ENCODE measurements around the gene OR7C2. TPM values are rescaled to one million over a fixed set of nuclear protein-coding genes. Genes with fewer than 3 reads are reported as not detected.

The OR7C2 gene
- total and polyA plus RNA-seq, 2 experiments from 2014 or later: not detected

DNA sequence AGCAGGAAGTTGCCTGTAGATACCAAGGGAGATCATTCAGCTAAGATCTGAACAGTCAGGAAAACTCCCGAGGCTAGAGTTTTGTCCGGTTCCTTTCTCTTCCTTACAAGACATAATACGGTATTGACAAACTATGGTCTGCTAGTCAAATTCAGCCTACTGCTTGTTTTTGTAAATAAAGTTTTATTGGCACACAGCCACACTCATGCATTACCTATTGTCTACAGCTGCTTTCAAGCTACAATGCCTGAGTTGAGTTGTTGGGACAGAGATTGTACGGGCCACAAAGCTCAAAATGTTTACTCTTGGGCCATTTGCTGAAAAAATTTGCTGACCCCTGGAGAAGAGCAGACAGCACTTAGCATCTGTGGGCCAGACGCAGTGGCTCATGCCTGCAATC is 35.8 kb downstream of the OR7C2 start (continued):
- no peak for TF ChIP-seq EZH2 (IDR thresholded peaks at IDR 0.05; ENCODE audit: low read depth, unreplicated experiment)
- TF ChIP-seq ZNF114 (CRISPR knock-in tag; IDR thresholded peaks at IDR 0.05): no peak
- TF ChIP-seq EZH2phosphoT487 (IDR thresholded peaks at IDR 0.05; ENCODE audit: unreplicated experiment): no peak
- no peak for TF ChIP-seq ZNF331 (CRISPR knock-in tag; IDR thresholded peaks at IDR 0.05; ENCODE audit: low read depth)
- no peak for TF ChIP-seq POLR2AphosphoS5 (IDR thresholded peaks at IDR 0.05; ENCODE audit: low read depth)

GRCh38 chr19:14978161-14978776 is 37.0 kb downstream of the OR7C2 start:
- Histone ChIP-seq H2AFZ (no peak overlapping the region), H4K20me1 (replicated peaks; ENCODE audit: insufficient read depth) (peaks cover 6% of the 10 kb centered on the region; the same call in 1 of the 2 replicates), H3K27ac (ENCODE audit: low read depth) (no peak overlapping the region), H3K79me2 (replicated peaks; ENCODE audit: insufficient read depth) (no peaks in the 10 kb centered on the region), H3F3A (replicated peaks; ENCODE audit: low read depth) (no peaks in the 10 kb centered on the region), H3K9me2 (ENCODE audit: insufficient read depth) (no peaks in the 10 kb centered on the region), H3K27me3 (ENCODE audit: insufficient read depth) (peaks cover 8% of the 10 kb centered on the region; the same call in 1 of the 2 replicates), H3K4me1 (ENCODE audit: insufficient read depth) (no peaks in the 10 kb centered on the region), H3K4me3 (peak overlapping the region; percentile 80), H3K4me2 (peak overlapping the region; percentile 85), H3K36me3 (ENCODE audit: insufficient read depth) (no peaks in the 10 kb centered on the region)
- H3K9me3 Mint-ChIP-seq: no peaks in the 10 kb centered on the region
- no peak for DNase-seq (ENCODE audit: low spot score)
- ATAC-seq: no peak
- no peak overlapping the region for H3K27ac Mint-ChIP-seq
- H3K27me3 Mint-ChIP-seq (ENCODE audit: insufficient read depth, low read depth, poor library complexity): peaks cover 15% of the 10 kb centered on the region
- TF ChIP-seq CREB1 (CRISPR knock-in tag; IDR thresholded peaks at IDR 0.05; ENCODE audit: low read depth): no peak
- TF ChIP-seq, protein P1, sequence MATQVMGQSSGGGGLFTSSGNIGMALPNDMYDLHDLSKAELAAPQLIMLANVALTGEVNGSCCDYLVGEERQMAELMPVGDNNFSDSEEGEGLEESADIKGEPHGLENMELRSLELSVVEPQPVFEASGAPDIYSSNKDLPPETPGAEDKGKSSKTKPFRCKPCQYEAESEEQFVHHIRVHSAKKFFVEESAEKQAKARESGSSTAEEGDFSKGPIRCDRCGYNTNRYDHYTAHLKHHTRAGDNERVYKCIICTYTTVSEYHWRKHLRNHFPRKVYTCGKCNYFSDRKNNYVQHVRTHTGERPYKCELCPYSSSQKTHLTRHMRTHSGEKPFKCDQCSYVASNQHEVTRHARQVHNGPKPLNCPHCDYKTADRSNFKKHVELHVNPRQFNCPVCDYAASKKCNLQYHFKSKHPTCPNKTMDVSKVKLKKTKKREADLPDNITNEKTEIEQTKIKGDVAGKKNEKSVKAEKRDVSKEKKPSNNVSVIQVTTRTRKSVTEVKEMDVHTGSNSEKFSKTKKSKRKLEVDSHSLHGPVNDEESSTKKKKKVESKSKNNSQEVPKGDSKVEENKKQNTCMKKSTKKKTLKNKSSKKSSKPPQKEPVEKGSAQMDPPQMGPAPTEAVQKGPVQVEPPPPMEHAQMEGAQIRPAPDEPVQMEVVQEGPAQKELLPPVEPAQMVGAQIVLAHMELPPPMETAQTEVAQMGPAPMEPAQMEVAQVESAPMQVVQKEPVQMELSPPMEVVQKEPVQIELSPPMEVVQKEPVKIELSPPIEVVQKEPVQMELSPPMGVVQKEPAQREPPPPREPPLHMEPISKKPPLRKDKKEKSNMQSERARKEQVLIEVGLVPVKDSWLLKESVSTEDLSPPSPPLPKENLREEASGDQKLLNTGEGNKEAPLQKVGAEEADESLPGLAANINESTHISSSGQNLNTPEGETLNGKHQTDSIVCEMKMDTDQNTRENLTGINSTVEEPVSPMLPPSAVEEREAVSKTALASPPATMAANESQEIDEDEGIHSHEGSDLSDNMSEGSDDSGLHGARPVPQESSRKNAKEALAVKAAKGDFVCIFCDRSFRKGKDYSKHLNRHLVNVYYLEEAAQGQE (IDR thresholded peaks at IDR 0.05; ENCODE audit: unreplicated experiment): no peak
- TF ChIP-seq JUNB (IDR thresholded peaks at IDR 0.05; ENCODE audit: unreplicated experiment): no peak
- H3K4me3 Mint-ChIP-seq: peak overlapping the region; percentile 86
- peaks cover 17% of the 10 kb centered on the region for H3K4me1 Mint-ChIP-seq
- no peaks in the 10 kb centered on the region for H3K36me3 Mint-ChIP-seq (ENCODE audit: low read depth)

GRCh38 chr19:14979476-14980255 is 38.4 kb downstream of the OR7C2 start, which contains the start of gene SLC1A6:
TSS of gene SLC1A6 (minus strand) at chr19:14979864. CDS start at chr19:14972910, 6,954 bp downstream.
- H3K27me3 ChIP-seq (ENCODE audit: insufficient read depth): peaks cover 8% of the 10 kb centered on the region; the same call in 1 of the 2 replicates
- H3K36me3 Mint-ChIP-seq (ENCODE audit: low read depth): no peaks in the 10 kb centered on the region
- peak within 1 kb of the TSS; percentile 80 for H3K4me3 ChIP-seq
- TF ChIP-seq EZH2 (IDR thresholded peaks at IDR 0.05; ENCODE audit: low read depth, unreplicated experiment) (no peak), JUNB (IDR thresholded peaks at IDR 0.05; ENCODE audit: unreplicated experiment) (no peak), STAT1 (IDR thresholded peaks at IDR 0.05; ENCODE audit: unreplicated experiment) (no peak), ZNF331 (CRISPR knock-in tag; IDR thresholded peaks at IDR 0.05; ENCODE audit: low read depth) (no peak), POLR2AphosphoS5 (IDR thresholded peaks at IDR 0.05; ENCODE audit: low read depth) (no peak)
- TF ChIP-seq, protein P1 (IDR thresholded peaks at IDR 0.05; ENCODE audit: unreplicated experiment): no peak

More at GRCh38 chr19:14979476-14980255, 38.4 kb downstream of the OR7C2 start, which contains the start of gene SLC1A6:
- DNase-seq (ENCODE audit: low spot score): peak; percentile 83
- Histone ChIP-seq H3F3A (replicated peaks; ENCODE audit: low read depth) (no peaks in the 10 kb centered on the region), H3K79me2 (replicated peaks; ENCODE audit: insufficient read depth) (no peaks in the 10 kb centered on the region), H3K27ac (ENCODE audit: low read depth) (no peak within 1 kb of the TSS), H3K36me3 (ENCODE audit: insufficient read depth) (no peaks in the 10 kb centered on the region), H3K4me2 (peak within 1 kb of the TSS; percentile 85), H4K20me1 (replicated peaks; ENCODE audit: insufficient read depth) (peaks cover 4% of the 10 kb centered on the region; the same call in 1 of the 2 replicates), H3K9me2 (ENCODE audit: insufficient read depth) (no peaks in the 10 kb centered on the region), H2AFZ (peak within 1 kb of the TSS; percentile 97), H3K4me1 (ENCODE audit: insufficient read depth) (no peaks in the 10 kb centered on the region)
- peak; percentile 94 for ATAC-seq
- Mint-ChIP-seq H3K27me3 (ENCODE audit: insufficient read depth, low read depth, poor library complexity) (peaks cover 15% of the 10 kb centered on the region), H3K27ac (no peak within 1 kb of the TSS), H3K4me1 (peaks cover 14% of the 10 kb centered on the region), H3K9me3 (no peaks in the 10 kb centered on the region), H3K4me3 (peak within 1 kb of the TSS; percentile 86)

Measured in GM23338 (cell line).